Thyroid gland (tissue), 4 donors: ENCODE results near the gene FNDC5.

Source experiments
- POLR2A ChIP-seq, 2 donors: fragments of 450-650 bp; IDR thresholded peaks; one replicate each; pipeline ENCODE4 v1.6.1; 2017; ENCODE audit warnings: antibody characterized with exemption in 2 of 2, mild to moderate bottlenecking in 2 of 2, moderate library complexity in 1 of 2
- TF ChIP-seq, protein P1 (sequence below), 6 experiments: fragments of 200-600 bp in 3 of 6; fragments of 450-650 bp in 3 of 6; sonication (generic) in 3 of 6; IDR thresholded peaks; one replicate each; pipeline ENCODE4 v1.5.1; 2016 to 2019; ENCODE audit warnings: antibody characterized with exemption in 6 of 6, mild to moderate bottlenecking in 2 of 6, inconsistent platforms in 1 of 6, moderate library complexity in 1 of 6

DNA sequence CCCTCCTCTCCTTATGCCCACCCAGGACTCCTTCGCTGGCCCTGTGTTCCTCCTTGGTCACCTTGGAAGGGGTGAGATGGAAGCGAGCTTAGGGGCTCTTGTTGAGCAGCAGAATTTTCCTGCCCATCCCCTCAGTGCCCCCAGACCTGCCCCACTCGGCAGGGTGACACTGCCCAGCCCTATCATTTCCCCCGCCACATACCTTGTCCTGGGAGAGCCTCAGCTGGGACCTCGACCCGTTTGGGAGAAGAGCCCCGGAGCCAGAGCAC lies 1.4 kb upstream of the FNDC5 start:
- no peak for TF ChIP-seq POLR2A (IDR thresholded peaks at IDR 0.05)
- TF ChIP-seq, protein P1, sequence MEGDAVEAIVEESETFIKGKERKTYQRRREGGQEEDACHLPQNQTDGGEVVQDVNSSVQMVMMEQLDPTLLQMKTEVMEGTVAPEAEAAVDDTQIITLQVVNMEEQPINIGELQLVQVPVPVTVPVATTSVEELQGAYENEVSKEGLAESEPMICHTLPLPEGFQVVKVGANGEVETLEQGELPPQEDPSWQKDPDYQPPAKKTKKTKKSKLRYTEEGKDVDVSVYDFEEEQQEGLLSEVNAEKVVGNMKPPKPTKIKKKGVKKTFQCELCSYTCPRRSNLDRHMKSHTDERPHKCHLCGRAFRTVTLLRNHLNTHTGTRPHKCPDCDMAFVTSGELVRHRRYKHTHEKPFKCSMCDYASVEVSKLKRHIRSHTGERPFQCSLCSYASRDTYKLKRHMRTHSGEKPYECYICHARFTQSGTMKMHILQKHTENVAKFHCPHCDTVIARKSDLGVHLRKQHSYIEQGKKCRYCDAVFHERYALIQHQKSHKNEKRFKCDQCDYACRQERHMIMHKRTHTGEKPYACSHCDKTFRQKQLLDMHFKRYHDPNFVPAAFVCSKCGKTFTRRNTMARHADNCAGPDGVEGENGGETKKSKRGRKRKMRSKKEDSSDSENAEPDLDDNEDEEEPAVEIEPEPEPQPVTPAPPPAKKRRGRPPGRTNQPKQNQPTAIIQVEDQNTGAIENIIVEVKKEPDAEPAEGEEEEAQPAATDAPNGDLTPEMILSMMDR (IDR thresholded peaks at IDR 0.05) = no peak
